ENCODE data around the gene SMARCD1.

DNA sequence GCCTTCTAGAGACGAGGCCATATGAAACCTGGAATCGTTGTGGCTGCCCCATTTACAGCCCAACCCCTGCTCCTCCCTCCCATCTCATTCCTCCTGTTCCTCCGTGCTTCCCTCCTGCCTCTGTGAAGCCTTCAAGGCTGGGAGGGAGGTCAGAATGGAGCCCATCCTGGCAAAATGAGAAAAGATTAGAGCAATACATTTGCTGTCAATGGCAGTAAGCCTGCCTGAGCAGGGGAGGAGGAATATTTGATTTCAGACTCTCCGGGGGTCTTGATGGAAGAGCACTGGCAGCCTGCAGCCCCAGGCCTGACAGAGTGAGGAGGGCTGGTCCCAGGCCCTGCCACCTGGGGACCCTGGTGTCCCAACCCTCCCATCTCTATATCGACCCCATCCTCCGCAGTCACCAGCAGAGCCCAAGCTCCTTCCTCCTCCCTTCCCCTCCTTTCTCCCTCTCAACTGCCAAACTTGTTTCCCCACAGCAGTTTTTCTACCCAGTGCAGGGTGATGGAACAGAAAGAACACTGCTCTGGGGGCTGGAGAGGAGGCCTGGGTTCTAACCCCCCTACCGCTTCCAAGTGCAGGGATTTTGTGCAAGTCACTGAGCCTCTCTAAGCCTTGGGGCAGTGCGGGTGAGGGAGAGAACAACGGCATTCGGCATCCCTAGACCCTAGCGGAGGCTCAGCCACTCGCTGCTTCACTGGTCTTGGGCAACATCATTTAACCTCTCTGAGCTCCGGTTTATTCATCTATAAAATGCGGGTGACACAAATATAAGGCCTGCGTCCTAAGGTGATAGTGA, 43.9 kb upstream of the SMARCD1 start:
- TF ChIP-seq, protein P1, sequence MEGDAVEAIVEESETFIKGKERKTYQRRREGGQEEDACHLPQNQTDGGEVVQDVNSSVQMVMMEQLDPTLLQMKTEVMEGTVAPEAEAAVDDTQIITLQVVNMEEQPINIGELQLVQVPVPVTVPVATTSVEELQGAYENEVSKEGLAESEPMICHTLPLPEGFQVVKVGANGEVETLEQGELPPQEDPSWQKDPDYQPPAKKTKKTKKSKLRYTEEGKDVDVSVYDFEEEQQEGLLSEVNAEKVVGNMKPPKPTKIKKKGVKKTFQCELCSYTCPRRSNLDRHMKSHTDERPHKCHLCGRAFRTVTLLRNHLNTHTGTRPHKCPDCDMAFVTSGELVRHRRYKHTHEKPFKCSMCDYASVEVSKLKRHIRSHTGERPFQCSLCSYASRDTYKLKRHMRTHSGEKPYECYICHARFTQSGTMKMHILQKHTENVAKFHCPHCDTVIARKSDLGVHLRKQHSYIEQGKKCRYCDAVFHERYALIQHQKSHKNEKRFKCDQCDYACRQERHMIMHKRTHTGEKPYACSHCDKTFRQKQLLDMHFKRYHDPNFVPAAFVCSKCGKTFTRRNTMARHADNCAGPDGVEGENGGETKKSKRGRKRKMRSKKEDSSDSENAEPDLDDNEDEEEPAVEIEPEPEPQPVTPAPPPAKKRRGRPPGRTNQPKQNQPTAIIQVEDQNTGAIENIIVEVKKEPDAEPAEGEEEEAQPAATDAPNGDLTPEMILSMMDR (IDR thresholded peaks at IDR 0.05; ENCODE audit: low read length) = no peak
- no peak for TF ChIP-seq EZH2 (optimal IDR thresholded peaks at IDR 0.05; ENCODE audit: low read depth, low read length)
- TF ChIP-seq EZH2phosphoT487 (IDR thresholded peaks at IDR 0.05; ENCODE audit: low read length) = no peak

All from MM.1S (cell line).